Renal cortical epithelial cell (primary cell): ENCODE measurements around the gene MAPK10. TPM values are rescaled to one million over a fixed set of nuclear protein-coding genes. Genes with fewer than 3 reads are reported as not detected.
"Not testable (repeated sequence)": the region's sequence is repeated elsewhere in the genome, so short reads cannot be mapped to it uniquely, and the experiment has no call there.

Source experiments
- DNase-seq: peaks from one replicate; pipeline ENCODE4 v3.0.0-alpha.2; 2011; ENCODE audit warnings: low read depth
- total RNA-seq: library from RNA; depleted of rRNA; stranded (reverse); fragments of >200 nt; gene quantifications from 2 replicates; pipeline ENCODE4 v1.2.3, GENCODE V29; 2014

Gene MAPK10
- total RNA-seq, 1 donor from 2014 or later, result 42.9 TPM

DNA sequence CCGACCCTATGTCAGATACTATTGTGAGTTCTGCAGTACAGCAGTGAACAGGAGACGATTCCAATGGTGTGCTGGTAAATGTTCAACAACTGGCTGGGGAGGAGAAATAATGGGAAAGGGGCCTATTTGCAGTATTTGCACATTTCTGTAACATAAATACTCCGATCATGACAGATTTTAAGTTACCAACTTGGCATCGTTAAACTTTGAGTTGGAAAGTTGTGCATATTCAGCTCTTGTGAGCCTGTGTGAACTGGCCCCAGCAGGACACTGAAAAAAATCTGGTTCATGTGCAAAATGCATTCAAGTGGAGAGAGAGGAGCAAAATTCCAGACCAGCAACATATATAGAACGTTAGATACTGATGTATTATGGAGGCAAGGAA lies 175.0 kb downstream of the MAPK10 start:
- no peak for DNase-seq

DNA sequence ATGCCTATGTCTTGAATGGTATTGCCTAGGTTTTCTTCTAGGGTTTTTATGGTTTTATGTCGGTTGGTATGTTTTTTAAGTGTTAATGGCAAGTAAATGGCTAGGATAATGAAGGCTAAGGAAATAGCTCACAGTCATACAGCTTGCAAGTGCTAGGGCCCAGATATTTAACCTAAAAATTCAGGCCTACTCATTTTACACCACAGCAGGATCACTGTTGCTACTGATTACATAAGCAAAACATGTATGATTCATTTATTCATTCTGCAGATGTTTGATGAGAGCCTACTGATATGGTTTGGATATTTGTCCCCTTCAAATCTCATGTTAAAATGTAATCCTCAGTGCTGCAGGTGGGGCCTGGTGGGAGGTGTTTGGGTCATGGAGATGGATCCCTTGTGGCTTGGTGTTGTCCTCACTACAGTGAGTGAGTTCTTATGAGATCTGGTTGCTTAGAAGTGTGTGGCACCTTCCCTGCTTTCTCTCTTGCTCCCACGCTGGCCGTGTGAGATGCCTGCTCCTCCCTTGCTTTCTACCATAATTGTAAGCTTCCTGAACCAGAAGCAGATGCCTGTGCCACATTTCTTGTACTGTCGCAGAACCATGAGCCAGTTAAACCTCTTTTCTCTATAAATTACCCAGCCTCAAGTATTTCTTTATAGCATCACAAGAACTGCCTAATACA lies 175.5 kb downstream of the MAPK10 start:
- DNase-seq, result no peak

DNA sequence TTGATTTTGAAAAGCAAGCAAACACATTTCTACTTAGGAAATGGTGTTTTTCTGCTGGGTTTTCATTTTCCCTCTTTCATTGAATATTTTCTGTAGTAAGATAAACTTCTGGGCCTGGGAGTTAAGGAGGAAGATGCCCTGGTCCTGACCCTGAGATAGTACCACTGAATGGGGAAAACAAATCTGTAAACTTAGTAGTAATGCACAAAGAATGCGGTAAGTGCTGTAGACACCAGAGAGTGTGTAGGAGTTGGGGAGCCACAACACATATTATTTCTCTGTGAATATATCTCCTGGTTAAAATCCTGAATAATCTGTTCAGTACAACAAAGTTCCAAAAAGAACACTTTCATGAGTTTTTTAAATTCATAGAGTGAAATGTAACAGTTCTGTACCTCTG lies 178.3 kb downstream of the MAPK10 start:
- peak; percentile 2 for DNase-seq

DNA sequence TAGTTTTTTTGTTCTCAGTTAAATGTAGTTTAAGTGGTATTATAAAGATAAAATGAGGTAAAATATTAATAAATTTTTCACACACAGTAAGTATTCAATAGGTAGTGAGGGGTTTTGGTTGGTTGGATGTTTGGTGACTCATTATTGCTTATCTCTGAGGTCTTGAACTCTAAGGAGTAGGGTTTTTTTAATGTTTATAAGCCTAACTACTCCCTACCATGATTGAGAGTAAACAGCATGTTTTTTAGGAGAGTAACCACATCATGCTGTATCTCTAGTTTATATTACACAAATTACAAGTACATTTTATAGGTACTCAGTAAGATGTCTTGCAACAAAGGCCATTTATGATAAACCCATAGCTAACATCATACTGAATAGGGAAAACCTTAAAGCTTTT lies 181.6 kb downstream of the MAPK10 start:
- DNase-seq, result no peak

DNA sequence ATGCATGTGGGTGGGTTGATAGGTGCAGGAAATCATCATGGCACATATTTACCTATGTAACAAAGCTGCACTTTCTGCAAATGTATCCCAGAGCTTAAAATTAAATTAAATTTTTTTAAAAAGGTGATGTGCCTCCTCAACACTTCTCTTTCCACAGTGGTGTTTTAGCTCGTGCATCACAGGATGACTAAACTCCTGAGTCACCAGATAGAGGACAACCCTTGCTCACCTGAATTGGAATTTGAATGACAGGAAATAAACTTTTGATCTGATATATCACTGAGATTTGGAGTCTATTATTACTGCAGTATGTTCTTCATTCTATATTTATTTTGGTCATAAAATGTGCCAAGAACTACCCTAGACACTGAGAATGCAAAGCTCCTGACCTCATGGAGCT lies 185.3 kb downstream of the MAPK10 start:
- no peak for DNase-seq

DNA sequence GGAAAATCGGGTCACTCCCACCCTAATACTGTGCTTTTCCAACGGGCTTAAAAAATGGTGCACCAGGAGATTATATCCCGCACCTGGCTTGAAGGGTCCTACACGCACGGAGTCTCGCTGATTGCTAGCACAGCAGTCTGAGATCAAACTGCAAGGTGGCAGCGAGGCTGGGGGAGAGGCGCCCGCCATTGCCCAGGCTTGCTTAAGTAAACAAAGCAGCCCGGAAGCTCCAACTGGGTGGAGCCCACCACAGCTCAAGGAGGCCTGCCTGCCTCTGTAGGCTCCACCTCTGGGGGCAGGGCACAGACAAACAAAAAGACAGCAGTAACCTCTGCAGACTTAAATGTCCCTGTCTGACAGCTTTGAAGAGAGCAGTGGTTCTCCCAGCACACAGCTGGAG lies 191.5 kb downstream of the MAPK10 start:
- not testable (repeated sequence) for DNase-seq

DNA sequence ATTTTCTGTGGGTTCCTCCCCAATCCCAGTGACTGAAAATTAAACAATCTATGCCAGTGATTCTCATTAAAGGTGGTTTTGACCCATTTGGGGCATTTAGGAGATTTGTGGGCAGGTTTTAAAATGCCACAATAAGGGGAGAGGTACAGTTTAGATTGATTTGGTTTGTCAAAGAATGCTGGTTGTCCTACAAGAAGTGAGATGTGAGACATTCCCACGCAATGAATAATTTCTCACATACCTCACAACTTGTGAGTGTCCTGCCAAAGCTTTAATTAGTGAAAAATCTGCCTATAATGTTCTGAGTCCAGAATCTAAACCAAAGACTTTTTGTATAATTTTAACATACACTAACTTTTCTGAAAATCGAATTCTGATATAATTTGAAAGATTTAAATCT lies 199.4 kb downstream of the MAPK10 start:
- DNase-seq, result peak; percentile 21

DNA sequence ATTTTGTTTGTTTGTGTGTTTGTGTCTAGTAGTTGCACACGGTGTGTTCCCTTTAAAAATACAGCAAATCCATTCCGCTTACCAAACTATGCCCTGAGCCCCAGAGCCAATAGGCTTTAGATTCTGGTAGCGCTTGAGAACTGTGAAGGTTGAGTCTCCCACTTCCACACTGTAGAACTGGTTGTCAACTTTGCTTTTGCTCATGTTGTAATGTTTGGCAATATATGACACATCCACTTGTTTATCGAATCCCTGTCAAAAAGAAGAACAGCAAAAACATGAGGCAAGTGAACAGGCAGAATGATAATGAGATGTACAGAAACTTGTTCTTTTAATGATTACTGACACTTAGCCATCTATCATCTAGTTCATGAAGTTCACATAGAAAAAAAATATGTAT lies 200.6 kb downstream of the MAPK10 start:
- DNase-seq, result no peak

DNA sequence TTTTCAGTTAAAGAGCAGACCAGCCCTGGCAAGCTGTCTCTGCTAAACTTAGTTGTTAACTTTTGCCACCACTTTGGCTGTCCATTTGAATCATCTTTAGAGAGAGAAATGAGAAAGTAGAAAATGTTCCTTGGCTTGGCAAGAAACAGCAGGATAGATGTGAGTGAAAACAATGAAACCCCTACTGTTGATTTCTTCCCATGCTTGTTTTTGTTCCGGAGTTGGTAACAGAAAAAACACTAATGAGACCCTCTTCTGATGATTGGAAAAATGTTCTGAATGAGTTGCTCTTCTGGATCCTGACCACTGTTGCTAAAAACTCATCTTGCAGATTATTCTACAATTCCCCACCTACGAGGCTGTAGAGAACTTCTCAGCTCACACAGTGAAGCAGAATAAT lies 203.3 kb downstream of the MAPK10 start:
- DNase-seq, result no peak

DNA sequence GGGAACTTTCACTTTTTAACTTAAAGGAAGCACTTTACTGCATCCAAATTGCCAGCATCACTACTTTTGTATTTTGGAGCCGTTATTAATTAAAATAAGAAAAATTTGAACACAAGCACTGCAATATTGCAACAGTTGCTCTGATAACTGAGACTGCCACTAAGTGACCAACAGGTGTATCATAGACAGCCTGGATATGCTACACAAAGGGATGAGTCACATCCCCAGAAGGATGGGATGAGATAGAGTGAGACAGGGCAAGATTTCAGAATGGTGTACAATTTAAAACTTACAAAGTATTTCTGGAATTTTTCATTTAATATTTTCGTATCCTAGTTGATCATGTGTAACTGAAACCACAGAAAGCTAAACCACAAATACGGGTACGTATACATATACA lies 204.1 kb downstream of the MAPK10 start:
- no peak for DNase-seq

DNA sequence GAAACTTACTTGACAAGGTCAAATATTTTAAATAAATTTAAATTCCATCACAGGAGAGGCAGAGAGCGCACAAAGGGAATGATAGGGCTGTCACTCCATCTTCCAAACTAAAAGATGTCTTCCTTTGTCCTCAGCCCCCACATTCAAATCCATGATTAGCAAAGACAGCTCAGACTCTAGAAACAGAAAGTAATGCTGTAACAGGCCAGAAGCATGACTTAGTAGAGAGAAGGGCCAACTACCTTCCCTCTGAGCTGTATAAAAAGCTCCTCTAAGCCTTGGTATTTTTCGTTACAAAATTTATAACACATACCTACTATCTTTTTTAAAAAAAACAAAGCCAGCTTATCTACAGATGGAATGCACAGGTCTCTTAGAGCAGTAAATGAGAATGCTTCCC lies 207.4 kb downstream of the MAPK10 start:
- DNase-seq, result no peak

DNA sequence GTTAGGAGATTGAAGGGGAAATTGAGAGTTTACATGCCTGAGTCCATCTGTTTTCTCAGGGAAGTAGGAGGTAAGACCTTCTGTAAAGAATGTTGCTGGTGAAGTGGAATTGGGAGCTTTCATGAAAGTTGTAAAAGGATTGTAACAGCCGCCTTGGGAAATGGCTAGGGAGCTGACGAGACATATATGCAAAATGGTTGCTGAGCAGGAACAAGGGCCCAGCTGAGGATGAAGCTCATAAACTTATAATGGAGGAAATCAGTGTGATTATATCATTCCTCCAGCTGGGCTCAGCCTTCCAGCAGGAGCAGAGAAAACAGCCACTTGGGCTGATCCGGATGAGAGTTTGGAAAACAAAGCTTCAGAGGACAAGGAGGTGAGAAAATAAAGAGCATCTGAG lies 208.7 kb downstream of the MAPK10 start:
- DNase-seq, result no peak

DNA sequence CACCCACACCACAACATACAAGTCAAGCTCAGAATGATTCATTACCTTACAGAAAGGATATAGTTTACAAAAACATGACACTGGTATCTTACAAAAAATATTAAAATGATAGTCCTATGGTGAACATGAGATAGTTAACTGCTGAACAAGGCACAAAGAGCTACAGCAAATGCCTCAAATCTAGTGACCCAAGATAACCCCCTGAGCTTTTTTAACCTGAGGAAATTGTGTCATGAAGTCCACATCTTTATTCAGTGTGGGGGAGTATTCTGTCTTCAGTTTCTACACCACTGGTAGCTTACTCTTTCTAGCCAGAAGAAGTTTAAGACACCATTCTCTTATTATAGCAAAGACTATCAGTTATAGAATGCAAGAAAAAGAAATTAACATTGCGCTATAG lies 218.7 kb downstream of the MAPK10 start:
- no peak for DNase-seq

DNA sequence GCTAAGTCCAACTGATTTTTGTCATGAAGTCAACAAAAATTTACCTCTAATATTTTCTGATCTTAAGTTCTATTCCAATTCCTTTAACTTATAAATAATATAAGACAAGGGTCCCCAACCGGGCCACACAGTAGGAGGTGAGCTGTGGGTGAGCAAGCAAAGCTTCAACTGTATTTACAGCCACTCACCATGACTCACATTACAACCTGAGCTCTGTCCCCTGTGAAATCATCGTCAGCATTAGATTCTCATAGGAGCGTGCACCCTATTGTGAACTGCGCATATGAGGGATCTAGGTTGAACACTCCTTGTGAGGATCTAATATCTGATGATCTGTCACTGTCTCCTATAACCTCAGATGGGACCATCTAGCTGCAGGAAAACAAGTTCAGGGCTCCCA lies 227.4 kb downstream of the MAPK10 start:
- no peak for DNase-seq

DNA sequence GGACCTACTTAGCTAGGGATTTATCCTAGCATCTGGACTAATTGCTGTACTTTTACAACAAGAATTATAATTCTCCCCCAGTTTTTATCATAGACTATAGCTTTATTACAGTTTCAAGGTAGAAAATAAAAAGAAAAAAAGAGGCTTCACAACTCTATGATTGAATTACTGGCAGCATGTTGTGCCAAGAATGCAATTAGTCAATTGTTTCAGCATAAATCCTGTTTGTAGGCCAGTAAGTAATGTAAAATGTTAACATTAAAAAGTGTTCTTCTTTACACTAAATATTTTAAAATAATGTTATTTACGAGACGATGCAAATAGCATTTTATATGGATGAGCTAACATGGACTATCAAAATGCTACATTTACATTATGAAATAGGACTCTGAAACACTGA lies 228.4 kb downstream of the MAPK10 start:
- no peak for DNase-seq

DNA sequence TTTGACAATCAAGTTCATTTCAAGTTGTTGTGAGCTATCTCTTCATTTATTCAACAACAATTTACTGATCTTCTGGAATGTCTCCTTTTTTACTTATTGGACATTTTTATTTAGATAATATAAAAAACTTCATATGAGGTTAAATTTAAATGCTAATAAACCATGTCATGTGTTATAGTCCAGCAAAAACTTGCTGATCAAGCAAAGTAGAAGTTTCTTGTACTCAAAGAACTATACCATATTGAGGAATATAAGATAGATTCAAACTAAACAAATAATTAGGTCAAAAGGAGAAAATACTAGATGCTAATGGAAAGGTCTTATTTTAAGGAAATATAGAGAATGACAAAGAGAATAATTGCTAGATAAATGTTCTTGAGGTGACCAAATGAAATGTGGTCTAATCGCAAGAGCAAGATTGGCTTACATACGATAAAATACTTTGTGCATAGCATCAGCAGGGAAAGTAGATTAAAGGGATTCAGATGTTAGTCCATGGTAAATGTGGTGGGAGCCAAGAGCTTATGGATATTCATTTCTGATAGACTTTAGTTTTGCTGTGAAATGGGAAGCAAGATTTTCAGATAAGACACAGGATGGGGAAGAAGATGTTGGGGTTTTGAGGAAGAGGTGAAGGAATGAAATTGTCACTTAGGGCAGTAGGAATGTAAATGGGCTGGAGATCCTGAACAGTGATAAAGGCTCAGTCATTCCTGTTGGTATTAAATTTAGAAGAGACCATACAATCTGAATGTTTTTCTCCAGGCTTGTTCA lies 229.5 kb downstream of the MAPK10 start:
- DNase-seq, result no peak

DNA sequence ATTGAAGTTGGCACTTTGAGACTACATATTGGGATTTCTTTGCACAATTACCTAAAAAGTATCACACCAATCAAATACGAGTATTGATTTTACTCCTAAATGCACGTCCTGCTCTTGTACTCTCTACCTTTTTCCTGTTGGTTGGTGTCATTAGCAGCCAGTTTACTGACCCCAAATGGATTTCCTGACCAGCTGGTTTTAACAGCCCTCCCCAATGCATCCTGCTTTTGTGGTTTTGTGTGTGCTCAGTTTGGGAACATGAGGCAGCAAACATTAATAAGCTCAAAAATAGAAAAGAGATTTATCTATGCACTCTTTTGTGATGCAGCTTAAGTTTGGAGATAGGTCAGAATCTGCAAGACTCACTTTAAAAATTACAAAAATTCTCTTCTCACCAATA lies 230.3 kb downstream of the MAPK10 start:
- no peak for DNase-seq

DNA sequence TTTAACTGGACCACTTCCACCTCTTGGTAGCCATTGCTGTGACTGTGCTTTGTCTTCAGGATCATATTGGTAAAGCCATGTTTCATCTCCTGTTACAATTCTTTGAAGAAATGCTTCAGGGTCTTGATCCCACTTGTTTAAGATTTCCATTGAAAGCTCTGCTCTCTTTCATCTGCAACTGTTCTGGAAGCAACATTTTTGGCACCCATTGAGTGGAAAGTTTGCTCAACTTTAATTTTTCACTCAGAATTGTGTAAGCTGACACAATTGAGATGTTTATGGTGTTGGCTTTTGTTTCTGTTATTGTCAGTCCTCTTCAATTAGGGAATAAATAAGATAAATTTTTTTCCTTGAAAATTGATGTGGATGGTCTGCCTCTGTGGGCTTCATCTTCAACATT lies 237.4 kb downstream of the MAPK10 start:
- DNase-seq, result no peak

DNA sequence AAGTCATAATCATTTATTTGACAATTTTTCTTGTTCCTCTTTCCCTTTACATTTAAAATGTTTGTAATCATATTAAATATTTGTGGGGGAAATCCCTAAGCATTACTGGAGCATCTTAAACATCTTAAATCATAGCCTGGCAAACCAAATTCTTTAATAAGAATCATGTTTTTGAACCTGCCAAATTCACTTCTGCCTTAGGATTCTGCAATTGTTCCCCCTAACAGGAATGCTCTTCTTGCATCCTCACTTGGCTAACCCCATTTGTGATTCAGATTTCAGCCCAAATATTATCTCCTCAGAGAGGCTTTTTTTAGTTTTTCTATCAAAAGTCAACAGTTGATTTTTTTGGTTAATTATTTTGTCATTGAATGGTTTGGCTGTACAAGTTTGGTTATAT lies 241.1 kb downstream of the MAPK10 start:
- DNase-seq, result no peak

DNA sequence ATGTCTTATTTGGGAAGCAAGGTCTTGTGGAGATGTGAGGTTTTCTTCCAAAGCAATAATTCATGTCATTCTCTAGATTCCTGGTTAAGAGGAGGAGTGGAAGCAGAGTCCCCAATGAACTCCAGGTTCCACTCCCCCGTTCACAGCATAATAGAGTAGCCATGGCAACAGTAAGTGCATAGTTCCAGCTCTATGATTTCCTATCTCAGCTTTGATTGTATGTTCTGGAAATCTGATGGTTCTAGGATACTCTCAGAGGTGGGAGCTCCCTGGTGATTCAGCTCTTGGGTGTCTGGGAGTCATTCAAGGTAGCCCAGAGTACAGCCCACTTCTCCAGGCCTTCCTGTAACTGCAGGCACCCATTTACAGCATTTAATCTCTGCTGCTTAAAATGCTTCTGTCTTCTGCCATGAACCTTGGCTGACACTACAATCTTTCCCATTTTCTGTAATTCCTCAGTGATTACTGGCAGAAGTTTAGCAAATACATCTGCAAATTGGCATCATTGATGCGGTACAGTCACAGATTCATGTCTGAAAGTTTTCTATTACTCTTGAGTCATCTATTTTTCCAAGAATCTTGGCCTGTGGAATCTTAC lies 242.0 kb downstream of the MAPK10 start:
- DNase-seq, result peak; percentile 61

DNA sequence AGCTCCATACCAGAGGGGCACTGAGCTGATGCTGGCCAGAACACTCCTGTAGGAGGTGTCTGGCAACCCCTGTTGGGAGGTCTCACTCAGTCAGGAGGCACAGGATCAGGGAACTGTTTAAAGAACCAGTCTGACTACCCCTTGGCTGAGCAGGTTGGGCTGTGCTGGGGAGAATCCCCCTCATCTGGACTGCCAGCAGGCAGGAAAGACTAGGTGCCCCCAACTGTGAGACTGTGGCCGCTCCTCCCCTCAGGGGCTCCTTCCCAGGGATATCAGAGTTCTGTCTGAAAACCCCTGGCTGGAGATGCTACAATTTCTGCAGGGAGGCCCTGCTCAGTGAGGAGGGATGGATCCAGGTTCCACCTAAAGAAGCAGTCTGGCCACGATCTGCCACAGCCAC lies 245.3 kb downstream of the MAPK10 start:
- DNase-seq, result no peak

DNA sequence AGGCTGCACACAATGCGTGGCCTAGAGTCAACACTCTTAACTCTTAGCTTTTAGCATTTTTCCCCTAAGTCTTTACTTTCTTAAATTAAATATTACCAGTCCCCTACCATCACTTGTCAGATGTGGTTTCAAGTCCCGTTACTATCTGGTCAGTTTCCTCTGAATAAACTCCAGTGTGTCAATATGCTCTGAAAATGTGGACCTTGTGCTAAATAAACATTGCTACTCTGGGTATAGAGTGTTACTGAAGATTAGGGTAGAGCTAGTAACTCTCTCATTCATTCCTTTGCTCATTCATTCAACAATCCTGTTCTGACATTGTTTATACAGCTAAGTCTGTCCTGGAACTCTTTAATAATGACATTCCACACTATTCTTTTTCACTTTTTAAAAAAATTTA lies 251.0 kb downstream of the MAPK10 start:
- DNase-seq, result no peak

DNA sequence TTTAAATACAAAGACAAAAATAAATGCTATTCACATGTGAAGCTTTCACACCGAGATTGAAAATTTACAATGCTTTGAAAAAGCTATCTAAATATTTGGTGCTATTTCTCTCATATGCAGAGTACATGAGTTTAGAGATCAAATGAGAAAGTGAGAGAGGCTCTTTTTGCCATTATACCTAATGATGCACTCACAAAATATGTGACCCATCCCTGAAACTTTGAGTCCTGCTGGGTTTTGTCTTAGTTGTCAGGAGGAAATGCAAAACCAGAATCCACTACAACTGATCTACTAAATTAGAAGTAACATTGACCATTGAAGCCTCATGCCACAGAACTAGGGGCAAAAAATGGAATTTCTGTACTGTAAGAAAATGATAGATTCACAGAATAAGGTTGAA lies 251.7 kb downstream of the MAPK10 start:
- DNase-seq, result no peak
